ENCODE results near the gene EXOSC2.

EXOSC2 gene

GRCh38 chr9:130665431-130666392, 27.9 kb upstream of the EXOSC2 start:
- Histone ChIP-seq H3K79me2 (ENCODE audit: low read length) (no peaks in the 10 kb centered on the region), H3F3A (ENCODE audit: insufficient read depth, low read length) (no peaks in the 10 kb centered on the region), H2AFZ (ENCODE audit: low read length) (no peak overlapping the region), H3K27me3 (replicated peaks; ENCODE audit: insufficient read depth, low read length) (peaks cover 81% of the 10 kb centered on the region), H3K4me1 (ENCODE audit: low read length) (no peaks in the 10 kb centered on the region), H3K9ac (ENCODE audit: low read length) (no peak overlapping the region), H4K20me1 (ENCODE audit: insufficient read depth, low read length) (no peaks in the 10 kb centered on the region), H3K4me2 (ENCODE audit: low read depth, low read length) (no peak overlapping the region; the same call in 1 of the 2 replicates), H3K9me3 (replicated peaks; ENCODE audit: insufficient read depth, low read length) (no peaks in the 10 kb centered on the region), H3K4me3 (ENCODE audit: low read length) (no peak overlapping the region), H3K36me3 (replicated peaks; ENCODE audit: insufficient read depth, low read length) (no peaks in the 10 kb centered on the region), H3K9me2 (replicated peaks; ENCODE audit: insufficient read depth, low read length) (no peaks in the 10 kb centered on the region), H3K27ac (ENCODE audit: low read length) (no peak overlapping the region)
- DNase-seq, result no peak
- TF ChIP-seq EZH2phosphoT487 (IDR thresholded peaks at IDR 0.05; ENCODE audit: low read length) (peak; percentile 78; the same call in 1 of the 2 replicates), EZH2 (optimal IDR thresholded peaks at IDR 0.05; ENCODE audit: low read depth, low read length) (peak; percentile 100), CTCF (IDR thresholded peaks at IDR 0.05; ENCODE audit: low read length) (no peak)

GRCh38 chr9:130666393-130667119, 27.0 kb upstream of the EXOSC2 start:
- TF ChIP-seq EZH2 (optimal IDR thresholded peaks at IDR 0.05; ENCODE audit: low read depth, low read length) (no peak), CTCF (IDR thresholded peaks at IDR 0.05; ENCODE audit: low read length) (no peak), EZH2phosphoT487 (IDR thresholded peaks at IDR 0.05; ENCODE audit: low read length) (no peak)
- H3K79me2 ChIP-seq (ENCODE audit: low read length), result no peaks in the 10 kb centered on the region
- H3K9me2 ChIP-seq (replicated peaks; ENCODE audit: insufficient read depth, low read length), result no peaks in the 10 kb centered on the region
- H3K27ac ChIP-seq (ENCODE audit: low read length), result no peak overlapping the region
- no peaks in the 10 kb centered on the region for H4K20me1 ChIP-seq (ENCODE audit: insufficient read depth, low read length)
- no peaks in the 10 kb centered on the region for H3K4me1 ChIP-seq (ENCODE audit: low read length)
- no peak overlapping the region for H2AFZ ChIP-seq (ENCODE audit: low read length)
- H3K36me3 ChIP-seq (replicated peaks; ENCODE audit: insufficient read depth, low read length), result no peaks in the 10 kb centered on the region
- no peak overlapping the region for H3K4me3 ChIP-seq (ENCODE audit: low read length)
- H3K27me3 ChIP-seq (replicated peaks; ENCODE audit: insufficient read depth, low read length), result peaks cover 77% of the 10 kb centered on the region
- H3K9me3 ChIP-seq (replicated peaks; ENCODE audit: insufficient read depth, low read length), result no peaks in the 10 kb centered on the region
- H3K9ac ChIP-seq (ENCODE audit: low read length), result no peak overlapping the region
- H3F3A ChIP-seq (ENCODE audit: insufficient read depth, low read length), result no peaks in the 10 kb centered on the region
- no peak for DNase-seq
- H3K4me2 ChIP-seq (ENCODE audit: low read depth, low read length), result no peak overlapping the region; the same call in 1 of the 2 replicates

- Histone ChIP-seq H4K20me1 (ENCODE audit: insufficient read depth, low read length) (no peaks in the 10 kb centered on the region), H3K9me2 (replicated peaks; ENCODE audit: insufficient read depth, low read length) (no peaks in the 10 kb centered on the region), H3K27me3 (replicated peaks; ENCODE audit: insufficient read depth, low read length) (peaks cover 74% of the 10 kb centered on the region), H3F3A (ENCODE audit: insufficient read depth, low read length) (no peaks in the 10 kb centered on the region), H3K79me2 (ENCODE audit: low read length) (no peaks in the 10 kb centered on the region), H3K27ac (ENCODE audit: low read length) (no peak overlapping the region), H3K4me2 (ENCODE audit: low read depth, low read length) (no peak overlapping the region), H3K4me1 (ENCODE audit: low read length) (no peaks in the 10 kb centered on the region), H3K9me3 (replicated peaks; ENCODE audit: insufficient read depth, low read length) (no peaks in the 10 kb centered on the region), H3K9ac (ENCODE audit: low read length) (no peak overlapping the region), H3K4me3 (ENCODE audit: low read length) (no peak overlapping the region), H3K36me3 (replicated peaks; ENCODE audit: insufficient read depth, low read length) (no peaks in the 10 kb centered on the region), H2AFZ (ENCODE audit: low read length) (no peak overlapping the region)
- no peak for TF ChIP-seq EZH2phosphoT487 (IDR thresholded peaks at IDR 0.05; ENCODE audit: low read length)
- no peak for TF ChIP-seq EZH2 (optimal IDR thresholded peaks at IDR 0.05; ENCODE audit: low read depth, low read length)
- no peak for TF ChIP-seq CTCF (IDR thresholded peaks at IDR 0.05; ENCODE audit: low read length)
- no peak for DNase-seq
Observed at GRCh38 chr9:130667120-130667435, 26.5 kb upstream of the EXOSC2 start.

All from MM.1S (cell line).